COLO668 (cell line): ENCODE results near the gene SEMA6D.

Experiments used
- DNase-seq: peaks from one replicate; lab custom pipeline; 2025; ENCODE audit not compliant: unreplicated experiment; lab: John Stamatoyannopoulos, UW

SEMA6D gene

GRCh38 chr15:47819158-47819557 is 101.9 kb downstream of the SEMA6D start:
- no peak for DNase-seq

- no peak for DNase-seq
Measured at GRCh38 chr15:47820057-47820746, 102.9 kb downstream of the SEMA6D start.

GRCh38 chr15:47820747-47821319 is 103.5 kb downstream of the SEMA6D start:
- DNase-seq: no peak

- DNase-seq: no peak
Measured at GRCh38 chr15:47822048-47822447, 104.7 kb downstream of the SEMA6D start.
